DMS 273 (cell line): ENCODE measurements around the gene PNMA6E.

Experiments used
- DNase-seq: peaks from one replicate; lab custom pipeline; 2025; ENCODE audit not compliant: unreplicated experiment; lab: John Stamatoyannopoulos, UW

Gene PNMA6E

GRCh38 chrX:153353416-153353815 is 47.7 kb downstream of the PNMA6E start:
- peak; percentile 77 for DNase-seq

- DNase-seq = no peak
These were observed 48.3 kb downstream of the PNMA6E start for GRCh38 chrX:153352858-153353257.

GRCh38 chrX:153351981-153352380 is 49.2 kb downstream of the PNMA6E start:
- DNase-seq = no peak

DNA sequence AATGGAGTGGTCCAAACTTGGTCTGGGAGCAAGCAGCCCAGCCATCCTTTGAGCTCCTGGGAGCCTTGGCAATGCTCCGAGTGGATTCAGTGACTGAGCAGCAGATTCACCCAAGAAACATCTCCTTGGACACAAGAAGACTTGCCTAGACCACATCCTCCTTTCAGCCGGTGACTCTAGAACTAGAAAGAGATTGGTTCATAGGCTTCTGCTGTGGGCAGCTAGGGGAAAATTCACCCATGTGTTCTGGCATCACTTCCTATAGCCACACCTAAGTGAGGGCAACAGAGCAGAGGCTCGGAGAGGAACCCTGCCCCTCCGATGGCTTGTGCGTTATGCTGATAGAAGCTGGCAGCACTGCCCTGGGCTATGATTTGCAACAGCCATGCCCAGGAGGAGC is 51.2 kb downstream of the PNMA6E start:
- DNase-seq = no peak

GRCh38 chrX:153348421-153348820 is 52.7 kb downstream of the PNMA6E start:
- no peak for DNase-seq

DNA sequence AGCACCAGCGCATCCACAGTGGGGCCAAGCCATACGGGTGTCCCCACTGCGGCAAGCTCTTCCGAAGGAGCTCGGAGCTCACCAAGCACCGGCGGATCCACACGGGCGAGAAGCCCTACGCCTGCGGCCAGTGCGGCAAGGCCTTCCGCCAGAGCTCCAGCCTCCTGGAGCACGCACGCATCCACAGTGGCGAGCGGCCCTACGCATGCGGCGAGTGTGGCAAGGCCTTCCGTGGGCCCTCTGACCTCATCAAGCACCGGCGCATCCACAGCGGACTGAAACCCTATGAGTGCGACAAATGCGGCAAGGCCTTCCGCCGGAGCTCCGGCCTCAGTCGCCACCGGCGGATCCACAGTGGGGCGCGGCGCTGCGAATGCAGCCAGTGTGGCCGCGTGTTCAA is 53.6 kb downstream of the PNMA6E start:
- DNase-seq = no peak
